ENCODE measurements around the gene ERC2. TPM values are rescaled to one million over a fixed set of nuclear protein-coding genes. Genes with fewer than 3 reads are reported as not detected.

Gene ERC2
- total RNA-seq, 1 donor from 2014 or later = 7.4 TPM

- H4K20me1 ChIP-seq (ENCODE audit: insufficient read depth, low read length) = no peaks in the 10 kb centered on the region
- Mint-ChIP-seq H3K27me3 (ENCODE audit: low read depth, unreplicated experiment) (peaks cover 1% of the 10 kb centered on the region), H3K27ac (ENCODE audit: unreplicated experiment) (no peak overlapping the region), H3K9me3 (ENCODE audit: unreplicated experiment) (no peaks in the 10 kb centered on the region), H3K36me3 (ENCODE audit: low read depth, unreplicated experiment) (no peaks in the 10 kb centered on the region), H3K4me3 (ENCODE audit: unreplicated experiment) (no peak overlapping the region), H3K4me1 (ENCODE audit: low read depth, unreplicated experiment) (no peaks in the 10 kb centered on the region)
- peaks cover 5% of the 10 kb centered on the region for H3K27me3 ChIP-seq (ENCODE audit: insufficient read depth, low read length)
- no peak overlapping the region for H3K4me2 ChIP-seq (ENCODE audit: low read length)
- DNase-seq (ENCODE audit: low read depth) = no peak
- H3K9ac ChIP-seq (ENCODE audit: low read length) = no peak overlapping the region
- H2AFZ ChIP-seq (ENCODE audit: low read depth, low read length) = no peak overlapping the region
- H3K36me3 ChIP-seq (ENCODE audit: insufficient read depth, low read length) = no peaks in the 10 kb centered on the region
- H3K4me1 ChIP-seq (ENCODE audit: insufficient read depth, low read length) = no peaks in the 10 kb centered on the region
- H3K79me2 ChIP-seq (ENCODE audit: insufficient read depth, low read length) = no peaks in the 10 kb centered on the region
- TF ChIP-seq EZH2 (IDR thresholded peaks at IDR 0.05; ENCODE audit: insufficient read depth, low read length) = no peak
- TF ChIP-seq, protein P1, sequence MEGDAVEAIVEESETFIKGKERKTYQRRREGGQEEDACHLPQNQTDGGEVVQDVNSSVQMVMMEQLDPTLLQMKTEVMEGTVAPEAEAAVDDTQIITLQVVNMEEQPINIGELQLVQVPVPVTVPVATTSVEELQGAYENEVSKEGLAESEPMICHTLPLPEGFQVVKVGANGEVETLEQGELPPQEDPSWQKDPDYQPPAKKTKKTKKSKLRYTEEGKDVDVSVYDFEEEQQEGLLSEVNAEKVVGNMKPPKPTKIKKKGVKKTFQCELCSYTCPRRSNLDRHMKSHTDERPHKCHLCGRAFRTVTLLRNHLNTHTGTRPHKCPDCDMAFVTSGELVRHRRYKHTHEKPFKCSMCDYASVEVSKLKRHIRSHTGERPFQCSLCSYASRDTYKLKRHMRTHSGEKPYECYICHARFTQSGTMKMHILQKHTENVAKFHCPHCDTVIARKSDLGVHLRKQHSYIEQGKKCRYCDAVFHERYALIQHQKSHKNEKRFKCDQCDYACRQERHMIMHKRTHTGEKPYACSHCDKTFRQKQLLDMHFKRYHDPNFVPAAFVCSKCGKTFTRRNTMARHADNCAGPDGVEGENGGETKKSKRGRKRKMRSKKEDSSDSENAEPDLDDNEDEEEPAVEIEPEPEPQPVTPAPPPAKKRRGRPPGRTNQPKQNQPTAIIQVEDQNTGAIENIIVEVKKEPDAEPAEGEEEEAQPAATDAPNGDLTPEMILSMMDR (IDR thresholded peaks at IDR 0.05; ENCODE audit: insufficient read depth, low read depth, low read length) = no peak
- no peaks in the 10 kb centered on the region for H3K9me3 ChIP-seq (ENCODE audit: insufficient read depth, low read depth, low read length)
- no peak for FAIRE-seq
- no peak overlapping the region for H3K4me3 ChIP-seq (ENCODE audit: insufficient read depth, low read depth, low read length)
- H3K27ac ChIP-seq (ENCODE audit: low read depth, low read length) = no peak overlapping the region
These were observed 8.5 kb upstream of the ERC2 start for GRCh38 chr3:56476771-56477170.

- no peak for DNase-seq (ENCODE audit: low read depth)
- Histone ChIP-seq H3K9ac (ENCODE audit: low read length) (no peak overlapping the region), H3K27ac (ENCODE audit: low read depth, low read length) (no peak overlapping the region), H4K20me1 (ENCODE audit: insufficient read depth, low read length) (no peaks in the 10 kb centered on the region), H3K79me2 (ENCODE audit: insufficient read depth, low read length) (no peaks in the 10 kb centered on the region), H2AFZ (ENCODE audit: low read depth, low read length) (no peak overlapping the region), H3K4me1 (ENCODE audit: insufficient read depth, low read length) (no peaks in the 10 kb centered on the region), H3K36me3 (ENCODE audit: insufficient read depth, low read length) (no peaks in the 10 kb centered on the region), H3K4me3 (ENCODE audit: insufficient read depth, low read depth, low read length) (no peak overlapping the region), H3K27me3 (ENCODE audit: insufficient read depth, low read length) (peaks cover 10% of the 10 kb centered on the region), H3K9me3 (ENCODE audit: insufficient read depth, low read depth, low read length) (no peaks in the 10 kb centered on the region), H3K4me2 (ENCODE audit: low read length) (no peak overlapping the region)
- Mint-ChIP-seq H3K27me3 (ENCODE audit: low read depth, unreplicated experiment) (no peaks in the 10 kb centered on the region), H3K27ac (ENCODE audit: unreplicated experiment) (no peak overlapping the region), H3K4me1 (ENCODE audit: low read depth, unreplicated experiment) (peaks cover 3% of the 10 kb centered on the region), H3K36me3 (ENCODE audit: low read depth, unreplicated experiment) (no peaks in the 10 kb centered on the region), H3K4me3 (ENCODE audit: unreplicated experiment) (no peak overlapping the region), H3K9me3 (ENCODE audit: unreplicated experiment) (no peaks in the 10 kb centered on the region)
- TF ChIP-seq EZH2 (IDR thresholded peaks at IDR 0.05; ENCODE audit: insufficient read depth, low read length) = no peak
- TF ChIP-seq, protein P1 (IDR thresholded peaks at IDR 0.05; ENCODE audit: insufficient read depth, low read depth, low read length) = no peak
- no peak for FAIRE-seq
These were observed 3.5 kb upstream of the ERC2 start for GRCh38 chr3:56471771-56472170.

GRCh38 chr3:56469141-56469540 is 874 bp upstream of the ERC2 start:
- Histone ChIP-seq H3K4me3 (ENCODE audit: insufficient read depth, low read depth, low read length) (no peak overlapping the region), H3K79me2 (ENCODE audit: insufficient read depth, low read length) (no peaks in the 10 kb centered on the region), H4K20me1 (ENCODE audit: insufficient read depth, low read length) (no peaks in the 10 kb centered on the region), H3K36me3 (ENCODE audit: insufficient read depth, low read length) (no peaks in the 10 kb centered on the region), H3K4me1 (ENCODE audit: insufficient read depth, low read length) (no peaks in the 10 kb centered on the region), H3K27me3 (ENCODE audit: insufficient read depth, low read length) (peaks cover 8% of the 10 kb centered on the region), H3K9ac (ENCODE audit: low read length) (no peak overlapping the region), H3K4me2 (ENCODE audit: low read length) (peak overlapping the region; percentile 94), H3K27ac (ENCODE audit: low read depth, low read length) (no peak overlapping the region), H2AFZ (ENCODE audit: low read depth, low read length) (peak overlapping the region; percentile 4), H3K9me3 (ENCODE audit: insufficient read depth, low read depth, low read length) (no peaks in the 10 kb centered on the region)
- FAIRE-seq = no peak
- no peak for DNase-seq (ENCODE audit: low read depth)
- Mint-ChIP-seq H3K27ac (ENCODE audit: unreplicated experiment) (no peak overlapping the region), H3K27me3 (ENCODE audit: low read depth, unreplicated experiment) (no peaks in the 10 kb centered on the region), H3K4me3 (ENCODE audit: unreplicated experiment) (peak overlapping the region; percentile 55), H3K36me3 (ENCODE audit: low read depth, unreplicated experiment) (no peaks in the 10 kb centered on the region), H3K9me3 (ENCODE audit: unreplicated experiment) (no peaks in the 10 kb centered on the region), H3K4me1 (ENCODE audit: low read depth, unreplicated experiment) (peaks cover 3% of the 10 kb centered on the region)
- TF ChIP-seq EZH2 (IDR thresholded peaks at IDR 0.05; ENCODE audit: insufficient read depth, low read length) = no peak
- TF ChIP-seq, protein P1 (IDR thresholded peaks at IDR 0.05; ENCODE audit: insufficient read depth, low read depth, low read length) = no peak

Measured in astrocyte (in vitro differentiated cells and primary cell).